GM12878 (cell line): Measurements from ENCODE around the gene ASB7. TPM values are rescaled to one million over a fixed set of nuclear protein-coding genes. Genes with fewer than 3 reads are reported as not detected.

ENCODE experiments used
- ATAC-seq: fragments of 200-7000 bp; cut with Tn5 transposase; 3 replicates; pipeline ENCODE4 v1.9.1; 2020; ENCODE audit warnings: mild to moderate bottlenecking, moderate library complexity
- BruUV-seq: library from RNA; stranded (reverse); fragments of 400-500 nt; replicated peaks from 2 replicates; lab custom pipeline; 2021; lab: Mats Ljungman, UMichigan
- CTCF ChIA-PET: fragments of 300-600 bp; sonication (Branson Sonifier 250); formaldehyde crosslinking; extraction: SDS; loops from one replicate; lab custom pipeline; 2021; ENCODE audit warnings: inconsistent platforms; lab: Yijun Ruan, JAX
- POLR2A ChIA-PET: fragments of 350-600 bp; formaldehyde crosslinking; extraction: SDS; loops from one replicate; lab custom pipeline; 2021; ENCODE audit warnings: inconsistent platforms; lab: Charles Lee
- RAD21 ChIA-PET: fragments of 300-600 bp; sonication (Branson Sonifier 250); formaldehyde crosslinking; loops from one replicate; lab custom pipeline; 2023; ENCODE audit warnings: antibody characterized with exemption; ENCODE audit not compliant: unreplicated experiment; lab: Charles Lee
- SMC1A ChIA-PET: fragments of 300-600 bp; sonication (Branson Sonifier 250); formaldehyde crosslinking; loops from one replicate; lab custom pipeline; 2023; ENCODE audit not compliant: unreplicated experiment, uncharacterized antibody; lab: Charles Lee
- DNase-seq: peaks from one replicate; pipeline ENCODE4 v3.0.0-alpha.2; 2011; ENCODE audit warnings: low read depth, low spot score
- FAIRE-seq: peaks from 3 replicates; lab custom pipeline; 2011; peaks lifted over from hg19 to GRCh38; lab: Jason Lieb, UNC
- H2AFZ ChIP-seq: 2 replicates; pipeline ENCODE4 v1.6.0; 2011; ENCODE audit warnings: low read depth, low read length, control low read depth; ENCODE audit not compliant: control insufficient read depth
- H3K27ac ChIP-seq: 2 replicates; pipeline ENCODE4 v1.5.1; 2011; ENCODE audit warnings: control low read depth; ENCODE audit not compliant: control insufficient read depth, insufficient read depth
- H3K27me3 ChIP-seq, 2 experiments: replicated peaks in 1 of 2; 2 replicates each; pipeline versions ENCODE4 v1.6.0 to v1.6.1; 2011; ENCODE audit warnings: low read length in 1 of 2; ENCODE audit not compliant: control insufficient read depth in 2 of 2, insufficient read depth in 2 of 2
- H3K36me3 ChIP-seq, 2 experiments: 2 replicates each; pipeline ENCODE4 v1.5.1; 2011; ENCODE audit warnings: low read length in 1 of 2; ENCODE audit not compliant: control insufficient read depth in 2 of 2, insufficient read depth in 2 of 2
- H3K4me1 ChIP-seq: 2 replicates; pipeline ENCODE4 v1.6.1; 2011; ENCODE audit warnings: mild to moderate bottlenecking, low read length, moderate library complexity, mixed read lengths; ENCODE audit not compliant: control insufficient read depth, insufficient read depth
- H3K4me2 ChIP-seq: 2 replicates; pipeline ENCODE4 v1.6.0; 2011; ENCODE audit warnings: control low read depth; ENCODE audit not compliant: control insufficient read depth, insufficient read depth
- H3K4me3 ChIP-seq: fragments of 200-600 bp; sonication (generic); 2 replicates; pipeline ENCODE4 v1.5.1; 2016
- H3K79me2 ChIP-seq: 2 replicates; pipeline ENCODE4 v1.6.0; 2011; ENCODE audit warnings: low read length; ENCODE audit not compliant: control insufficient read depth, insufficient read depth
- H3K9ac ChIP-seq: 2 replicates; pipeline ENCODE4 v1.8.0; 2011; ENCODE audit warnings: low read length, control low read depth, mixed read lengths; ENCODE audit not compliant: control insufficient read depth, insufficient read depth
- H3K9me3 ChIP-seq: replicated peaks from 3 replicates; pipeline ENCODE4 v1.5.1; 2011; ENCODE audit warnings: mild to moderate bottlenecking, low read length; ENCODE audit not compliant: control insufficient read depth, insufficient read depth
- H4K20me1 ChIP-seq: 2 replicates; pipeline ENCODE4 v1.6.0; 2011; ENCODE audit not compliant: control insufficient read depth, insufficient read depth
- HDGF ChIP-seq: fragments of 450-650 bp; IDR thresholded peaks from 2 replicates; pipeline ENCODE4 v1.6.1; 2016; ENCODE audit warnings: antibody characterized with exemption
- MTA2 ChIP-seq: fragments of 450-650 bp; IDR thresholded peaks from 2 replicates; pipeline ENCODE4 v1.6.1; 2016; ENCODE audit warnings: low read depth, mild to moderate bottlenecking, moderate library complexity
- NBN ChIP-seq: fragments of 450-650 bp; IDR thresholded peaks from 2 replicates; pipeline ENCODE4 v1.6.1; 2016
- SIN3A ChIP-seq: IDR thresholded peaks from 2 replicates; pipeline ENCODE4 v1.6.1; 2012; ENCODE audit warnings: low read depth, low read length, improper control_type of control experiment
- SMARCA5 ChIP-seq: fragments of 450-650 bp; IDR thresholded peaks from 2 replicates; pipeline ENCODE4 v1.6.1; 2017; ENCODE audit warnings: mild to moderate bottlenecking
- WGBS: methylation state at CpG from one replicate; pipeline ENCODE4 v1.1.6; 2016; ENCODE audit warnings: low lambda C conversion rate; ENCODE audit not compliant: insufficient replicate concordance, insufficient coverage; ENCODE audit errors: missing lambda C conversion rate; 5-methylcytosine and 5-hydroxymethylcytosine counted together
- in situ Hi-C: fragments of 300-500 bp; cut with MboI; formaldehyde crosslinking; loops from 9 replicates; pipeline ENCODE4 v1.14.3; 2018; ENCODE audit warnings: mixed read lengths
- intact Hi-C: fragments of 100-400 bp; cut with micrococcal nuclease; formaldehyde crosslinking; loops from one replicate; pipeline ENCODE4 v1.14.2; 2022; ENCODE audit not compliant: unreplicated experiment
- polyA plus RNA-seq, 11 experiments: library from polyadenylated mRNA; depleted of rRNA in 4 of 11; unstranded in 6 of 11; stranded (reverse) in 5 of 11; fragments of >200 nt; fragmentation: Nextera tagmentation in 4 of 11; fragmentation: Illumina TruSeq in 1 of 11; extraction: Ambion mirVana in 4 of 11; extraction: Trizol in 1 of 11; gene quantifications; 1 replicate in 1 of 11; 2 replicates in 10 of 11; pipeline versions ENCODE4 v1.2.1 to v1.2.3, GENCODE V29; 2011 to 2016; ENCODE audit warnings: inconsistent platforms in 2 of 11, missing spikeins in 2 of 11, low read depth in 1 of 11
- total RNA-seq, 4 experiments: library from RNA; depleted of rRNA in 3 of 4; stranded (reverse); fragments of >200 nt in 3 of 4; fragmentation: Illumina TruSeq in 1 of 4; extraction: Trizol in 1 of 4; gene quantifications; 2 replicates each; pipeline versions ENCODE4 v1.2.1 to v1.2.3, GENCODE V29; 2013 to 2021
- TF ChIP-seq, protein P1 (sequence below): IDR thresholded peaks from 2 replicates; pipeline ENCODE4 v1.6.1; 2011; ENCODE audit warnings: borderline replicate concordance, low read depth, mild to moderate bottlenecking, moderate library complexity, mixed read lengths, low read length; ENCODE audit not compliant: insufficient read depth; ENCODE audit errors: extremely low read length

Gene ASB7
- total and polyA plus RNA-seq, 10 of the 15 experiments (the other 5 are each of a cell fraction or from before 2014, with no cell fraction given) = 2.7 to 13.9 (median 8.6) TPM

DNA sequence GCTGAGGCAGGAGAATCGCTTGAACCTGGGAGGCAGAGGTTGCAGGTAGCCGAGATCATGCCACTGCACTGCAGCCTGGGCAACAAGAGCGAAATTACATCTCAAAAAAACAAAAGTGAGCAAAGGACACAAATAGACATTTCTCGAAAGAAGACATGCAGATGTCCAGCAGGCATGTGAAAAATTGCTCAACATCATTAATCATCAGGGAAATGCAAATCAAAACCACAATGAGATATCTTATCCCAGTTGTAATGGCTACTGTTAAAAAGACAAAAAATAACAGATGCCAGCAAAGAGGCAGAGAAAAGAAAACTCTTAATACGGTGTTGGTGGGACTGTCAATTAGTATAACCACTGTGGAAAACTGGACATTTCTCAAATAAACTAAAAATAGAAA, 20.9 kb downstream of the ASB7 start:
- intact Hi-C loops = no loop called here
- FAIRE-seq (no peak), DNase-seq (no peak), ATAC-seq (no peak)
- TF ChIP-seq HDGF (no peak), SIN3A (no peak), NBN (no peak), MTA2 (no peak), SMARCA5 (no peak)
- TF ChIP-seq, protein P1, sequence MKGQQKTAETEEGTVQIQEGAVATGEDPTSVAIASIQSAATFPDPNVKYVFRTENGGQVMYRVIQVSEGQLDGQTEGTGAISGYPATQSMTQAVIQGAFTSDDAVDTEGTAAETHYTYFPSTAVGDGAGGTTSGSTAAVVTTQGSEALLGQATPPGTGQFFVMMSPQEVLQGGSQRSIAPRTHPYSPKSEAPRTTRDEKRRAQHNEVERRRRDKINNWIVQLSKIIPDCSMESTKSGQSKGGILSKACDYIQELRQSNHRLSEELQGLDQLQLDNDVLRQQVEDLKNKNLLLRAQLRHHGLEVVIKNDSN = no peak
- Histone ChIP-seq H3K36me3 (peaks cover 0 to 14% of the 10 kb centered on the region in 2 experiments; a peak in 2 of 4 replicates), H3K79me2 (no peaks in the 10 kb centered on the region; the same call in 1 of the 2 replicates), H4K20me1 (no peaks in the 10 kb centered on the region), H2AFZ (no peak overlapping the region), H3K4me1 (no peaks in the 10 kb centered on the region), H3K4me2 (no peak overlapping the region), H3K9me3 (no peaks in the 10 kb centered on the region), H3K4me3 (no peak overlapping the region), H3K27ac (no peak overlapping the region), H3K9ac (no peak overlapping the region), H3K27me3 (no peaks in the 10 kb centered on the region)
- ChIA-PET RAD21 (no interaction called here), POLR2A (interaction anchor here (0.5 kb wide), 1 partner anchor 9 kb away, joined by 8 read pairs; no protein-coding TSS in a partner anchor), SMC1A (interaction anchor here (2.6 kb wide), 1 partner anchor 295 kb away, joined by 6 read pairs; the partner anchor contains the start of gene LRRK1), CTCF (no interaction called here)
- WGBS = 79% methylated on average over 5 of the region's 5 CpGs
- no TSS peak for BruUV-seq
- in situ Hi-C loops = loop anchor here (25.0 kb wide), 1 partner anchor 1361 kb away; the partner anchor contains the start of gene LRRC28
